Fibroblast of lung (primary cell): ENCODE results near the gene PRSS21. TPM values are rescaled to one million over a fixed set of nuclear protein-coding genes. Genes with fewer than 3 reads are reported as not detected.

Source experiments
- DNase-seq, 2 donors: peaks; one replicate each; pipeline versions ENCODE4 v3.0.0 to v3.0.0-alpha.2; 2010; ENCODE audit warnings: low read depth in 2 of 2
- H2AFZ ChIP-seq: 2 replicates; pipeline ENCODE4 v1.5.1; 2012; ENCODE audit warnings: low read length, control low read depth, inconsistent platforms
- H3K27ac ChIP-seq: 2 replicates; pipeline ENCODE4 v1.5.1; 2011; ENCODE audit warnings: low read length, control low read depth; ENCODE audit not compliant: insufficient read depth
- H3K27me3 ChIP-seq: 2 replicates; pipeline ENCODE4 v1.5.1; 2011; ENCODE audit warnings: mild to moderate bottlenecking, low read length; ENCODE audit not compliant: control insufficient read depth, insufficient read depth
- H3K36me3 ChIP-seq: 2 replicates; pipeline ENCODE4 v1.5.1; 2011; ENCODE audit warnings: low read length; ENCODE audit not compliant: control insufficient read depth, insufficient read depth
- H3K4me1 ChIP-seq: 2 replicates; pipeline ENCODE4 v1.5.1; 2011; ENCODE audit warnings: low read length; ENCODE audit not compliant: control insufficient read depth, insufficient read depth; ENCODE audit errors: extremely low read depth
- H3K4me2 ChIP-seq: 2 replicates; pipeline ENCODE4 v1.5.1; 2011; ENCODE audit warnings: low read length, control low read depth; ENCODE audit not compliant: insufficient read depth; ENCODE audit errors: extremely low read depth
- H3K4me3 ChIP-seq, 4 experiments: fragments of 200-600 bp in 1 of 4; sonication (generic) in 1 of 4; replicated peaks in 1 of 4; 2 replicates each; pipeline ENCODE4 v1.5.1; 2011 to 2016; ENCODE audit warnings: low read length in 4 of 4, low read depth in 3 of 4, mild to moderate bottlenecking in 3 of 4, control low read depth in 2 of 4, inconsistent platforms in 1 of 4, mixed read lengths in 1 of 4; ENCODE audit not compliant: insufficient read depth in 1 of 4; ENCODE audit errors: control extremely low read depth in 1 of 4
- H3K79me2 ChIP-seq: 2 replicates; pipeline ENCODE4 v1.5.1; 2012; ENCODE audit warnings: mild to moderate bottlenecking, low read length, inconsistent platforms; ENCODE audit not compliant: control insufficient read depth, insufficient read depth
- H3K9ac ChIP-seq: 2 replicates; pipeline ENCODE4 v1.5.1; 2011; ENCODE audit warnings: mild to moderate bottlenecking, low read length, control low read depth; ENCODE audit not compliant: insufficient read depth
- H3K9me3 ChIP-seq: 2 replicates; pipeline ENCODE4 v1.5.1; 2012; ENCODE audit warnings: low read depth, low read length; ENCODE audit not compliant: control insufficient read depth, insufficient read depth
- H4K20me1 ChIP-seq: 2 replicates; pipeline ENCODE4 v1.5.1; 2011; ENCODE audit warnings: low read length; ENCODE audit not compliant: control insufficient read depth, insufficient read depth; ENCODE audit errors: extremely low read depth
- CTCF ChIP-seq, 2 donors: IDR thresholded peaks in 1 of 2; conservative IDR thresholded peaks in 1 of 2; 1 replicate in 1 of 2; 2 replicates in 1 of 2; pipeline ENCODE4 v1.5.1; 2011 to 2012; ENCODE audit warnings: low read length in 2 of 2, control low read depth in 1 of 2, inconsistent platforms in 1 of 2, low read depth in 1 of 2, mild to moderate bottlenecking in 1 of 2
- EZH2 ChIP-seq: IDR thresholded peaks from 2 replicates; pipeline ENCODE4 v1.5.1; 2012; ENCODE audit warnings: low read length, control low read depth, mild to moderate bottlenecking; ENCODE audit errors: missing control alignments
- polyA plus RNA-seq, 2 donors: library from polyadenylated mRNA; depleted of rRNA in 1 of 2; stranded (reverse) in 1 of 2; unstranded in 1 of 2; fragments of >200 nt; gene quantifications; 2 replicates each; pipeline ENCODE4 v1.2.1, GENCODE V29; 2011 to 2012; ENCODE audit warnings: missing spikeins in 1 of 2
- total RNA-seq: library from RNA; depleted of rRNA; stranded (reverse); fragments of >200 nt; gene quantifications from 2 replicates; pipeline ENCODE4 v1.2.1, GENCODE V29; 2014

The PRSS21 gene
- total and polyA plus RNA-seq, 2 donors (not counting 1 experiment from before 2014, with no cell fraction given): 0.17 to 0.22 TPM

GRCh38 chr16:2808181-2808580 is 8.9 kb upstream of the PRSS21 start:
- no peak for DNase-seq
- Histone ChIP-seq H4K20me1 (no peaks in the 10 kb centered on the region), H3K36me3 (no peaks in the 10 kb centered on the region), H3K4me3 (no peak overlapping the region), H3K79me2 (no peaks in the 10 kb centered on the region), H3K4me2 (no peak overlapping the region), H3K9ac (no peak overlapping the region), H3K27ac (no peak overlapping the region), H2AFZ (no peak overlapping the region), H3K9me3 (no peaks in the 10 kb centered on the region), H3K27me3 (peaks cover 5% of the 10 kb centered on the region), H3K4me1 (no peaks in the 10 kb centered on the region)
- TF ChIP-seq CTCF (conservative IDR thresholded peaks at IDR 0.05 in 1 of 2, IDR thresholded peaks at IDR 0.05 in 1 of 2; ENCODE audit: low read depth in 1 of 2, low read length in 2 of 2) (no peak), EZH2 (no peak)

GRCh38 chr16:2809149-2809760 is 7.8 kb upstream of the PRSS21 start:
- H3K27me3 ChIP-seq: peaks cover 5% of the 10 kb centered on the region
- no peaks in the 10 kb centered on the region for H3K4me1 ChIP-seq
- H3K36me3 ChIP-seq: no peaks in the 10 kb centered on the region
- H3K4me2 ChIP-seq: no peak overlapping the region
- no peak for DNase-seq
- H3K27ac ChIP-seq: no peak overlapping the region
- no peak overlapping the region for H2AFZ ChIP-seq
- no peak for TF ChIP-seq EZH2
- no peak overlapping the region for H3K4me3 ChIP-seq
- no peak overlapping the region for H3K9ac ChIP-seq
- no peaks in the 10 kb centered on the region for H3K9me3 ChIP-seq
- H4K20me1 ChIP-seq: no peaks in the 10 kb centered on the region
- no peaks in the 10 kb centered on the region for H3K79me2 ChIP-seq

- Histone ChIP-seq H3K4me3 (no peak overlapping the region), H3K9ac (no peak overlapping the region), H3K4me2 (no peak overlapping the region), H2AFZ (no peak overlapping the region), H3K27ac (no peak overlapping the region), H3K79me2 (no peaks in the 10 kb centered on the region), H3K27me3 (peaks cover 5% of the 10 kb centered on the region), H3K4me1 (no peaks in the 10 kb centered on the region), H3K36me3 (no peaks in the 10 kb centered on the region), H3K9me3 (no peaks in the 10 kb centered on the region), H4K20me1 (no peaks in the 10 kb centered on the region)
- TF ChIP-seq EZH2: no peak
- TF ChIP-seq CTCF (conservative IDR thresholded peaks at IDR 0.05 in 1 of 2, IDR thresholded peaks at IDR 0.05 in 1 of 2; ENCODE audit: low read depth in 1 of 2, low read length in 2 of 2): no peak
- no peak for DNase-seq
Measured at GRCh38 chr16:2810651-2811050, 6.4 kb upstream of the PRSS21 start.
